Hepatocyte (in vitro differentiated cells): Measurements from ENCODE around the gene VENTX.

Experiments used
- CTCF ChIP-seq: fragments of 200-600 bp; sonication (generic); IDR thresholded peaks from 2 replicates; pipeline ENCODE4 v1.5.1; 2016; ENCODE audit warnings: antibody characterized with exemption, mild to moderate bottlenecking; ENCODE audit not compliant: poor library complexity
- EZH2phosphoT487 ChIP-seq: fragments of 200-600 bp; sonication (generic); IDR thresholded peaks from one replicate; pipeline ENCODE4 v1.6.1; 2018; ENCODE audit warnings: antibody characterized with exemption, mild to moderate bottlenecking, low read depth, moderate library complexity; ENCODE audit not compliant: unreplicated experiment, severe bottlenecking

- TF ChIP-seq CTCF (no peak), EZH2phosphoT487 (no peak)
These were observed 34.1 kb downstream of the VENTX start for GRCh38 chr10:133271521-133272300.
